Measurements from ENCODE around the gene FAM200C. TPM values are rescaled to one million over a fixed set of nuclear protein-coding genes. Genes with fewer than 3 reads are reported as not detected.

FAM200C gene
- total and polyA plus RNA-seq, 9 donors: 9.0 to 14.5 (median 9.8) TPM

DNA sequence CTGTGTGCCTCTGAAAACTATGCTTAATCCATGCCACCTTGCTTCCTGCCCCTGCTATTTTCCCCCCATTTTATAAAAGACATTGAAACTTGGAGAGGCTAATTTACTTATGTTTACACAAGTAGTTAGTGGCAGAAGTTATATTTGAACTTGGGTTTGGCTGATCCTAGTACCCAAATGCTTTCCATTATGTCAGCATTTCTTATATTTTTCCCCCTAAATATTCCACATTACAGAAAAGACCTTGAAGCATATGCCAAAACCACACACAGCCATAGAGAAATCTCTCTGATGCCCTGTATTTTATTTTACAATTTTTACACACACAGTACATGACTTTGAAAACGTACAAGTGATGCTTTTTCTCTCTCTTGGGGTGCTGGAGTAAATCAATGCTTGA is 40.6 kb downstream of the FAM200C start:
- Histone ChIP-seq H3K27me3 (ENCODE audit: control insufficient read depth, insufficient read depth, low read length) (no peaks in the 10 kb centered on the region), H3K36me3 (ENCODE audit: control insufficient read depth, insufficient read depth, low read length) (peaks cover 10% of the 10 kb centered on the region), H3K4me3 (ENCODE audit: low read length) (no peak overlapping the region), H3K9me3 (replicated peaks; ENCODE audit: control insufficient read depth, low read depth, low read length) (no peaks in the 10 kb centered on the region), H3K4me1 (ENCODE audit: control insufficient read depth, insufficient read depth, low read length) (peaks cover 84% of the 10 kb centered on the region), H3K27ac (ENCODE audit: low read length) (peak overlapping the region; percentile 95)
- no CpG with 5 or more reads among the region's 1 CpG for WGBS (ENCODE audit: insufficient coverage)
- DNase-seq: peak; percentile 67

- Histone ChIP-seq H3K9me3 (replicated peaks; ENCODE audit: control insufficient read depth, low read depth, low read length) (no peaks in the 10 kb centered on the region), H3K36me3 (ENCODE audit: control insufficient read depth, insufficient read depth, low read length) (peaks cover 23% of the 10 kb centered on the region), H3K27ac (ENCODE audit: low read length) (peak overlapping the region; percentile 95), H3K27me3 (ENCODE audit: control insufficient read depth, insufficient read depth, low read length) (no peaks in the 10 kb centered on the region), H3K4me3 (ENCODE audit: low read length) (peak overlapping the region; percentile 17), H3K4me1 (ENCODE audit: control insufficient read depth, insufficient read depth, low read length) (peaks cover 79% of the 10 kb centered on the region)
- DNase-seq: peak; percentile 98
- WGBS (ENCODE audit: insufficient coverage): 10% methylated on average over 4 of the region's 7 CpGs
Observed at GRCh38 chr5:160357861-160358411, 41.9 kb downstream of the FAM200C start.

GRCh38 chr5:160357394-160357793 is 42.5 kb downstream of the FAM200C start:
- Histone ChIP-seq H3K4me1 (ENCODE audit: control insufficient read depth, insufficient read depth, low read length) (peaks cover 73% of the 10 kb centered on the region), H3K9me3 (replicated peaks; ENCODE audit: control insufficient read depth, low read depth, low read length) (no peaks in the 10 kb centered on the region), H3K27ac (ENCODE audit: low read length) (peak overlapping the region; percentile 95), H3K4me3 (ENCODE audit: low read length) (peak overlapping the region; percentile 17), H3K27me3 (ENCODE audit: control insufficient read depth, insufficient read depth, low read length) (no peaks in the 10 kb centered on the region), H3K36me3 (ENCODE audit: control insufficient read depth, insufficient read depth, low read length) (peaks cover 28% of the 10 kb centered on the region)
- peak; percentile 81 for DNase-seq
- 7% methylated on average over 5 of the region's 7 CpGs for WGBS (ENCODE audit: insufficient coverage)

- Histone ChIP-seq H3K27me3 (ENCODE audit: control insufficient read depth, insufficient read depth, low read length) (no peaks in the 10 kb centered on the region), H3K4me1 (ENCODE audit: control insufficient read depth, insufficient read depth, low read length) (peaks cover 67% of the 10 kb centered on the region), H3K9me3 (replicated peaks; ENCODE audit: control insufficient read depth, low read depth, low read length) (no peaks in the 10 kb centered on the region), H3K4me3 (ENCODE audit: low read length) (no peak overlapping the region), H3K27ac (ENCODE audit: low read length) (peak overlapping the region; percentile 95), H3K36me3 (ENCODE audit: control insufficient read depth, insufficient read depth, low read length) (peaks cover 31% of the 10 kb centered on the region)
- 23% methylated on average over 3 of the region's 7 CpGs for WGBS (ENCODE audit: insufficient coverage)
- DNase-seq: peak; percentile 87
Observed at GRCh38 chr5:160356550-160357347, 43.1 kb downstream of the FAM200C start.

- H3K4me1 ChIP-seq (ENCODE audit: control insufficient read depth, insufficient read depth, low read length): peaks cover 49% of the 10 kb centered on the region
- WGBS (ENCODE audit: insufficient coverage): 92% methylated on average over 12 of the region's 14 CpGs
- DNase-seq: no peak
- H3K36me3 ChIP-seq (ENCODE audit: control insufficient read depth, insufficient read depth, low read length): peaks cover 40% of the 10 kb centered on the region
- H3K27ac ChIP-seq (ENCODE audit: low read length): no peak overlapping the region
- no peaks in the 10 kb centered on the region for H3K9me3 ChIP-seq (replicated peaks; ENCODE audit: control insufficient read depth, low read depth, low read length)
- H3K27me3 ChIP-seq (ENCODE audit: control insufficient read depth, insufficient read depth, low read length): no peaks in the 10 kb centered on the region
- no peak overlapping the region for H3K4me3 ChIP-seq (ENCODE audit: low read length)
Observed at GRCh38 chr5:160354666-160355065, 45.2 kb downstream of the FAM200C start.

DNA sequence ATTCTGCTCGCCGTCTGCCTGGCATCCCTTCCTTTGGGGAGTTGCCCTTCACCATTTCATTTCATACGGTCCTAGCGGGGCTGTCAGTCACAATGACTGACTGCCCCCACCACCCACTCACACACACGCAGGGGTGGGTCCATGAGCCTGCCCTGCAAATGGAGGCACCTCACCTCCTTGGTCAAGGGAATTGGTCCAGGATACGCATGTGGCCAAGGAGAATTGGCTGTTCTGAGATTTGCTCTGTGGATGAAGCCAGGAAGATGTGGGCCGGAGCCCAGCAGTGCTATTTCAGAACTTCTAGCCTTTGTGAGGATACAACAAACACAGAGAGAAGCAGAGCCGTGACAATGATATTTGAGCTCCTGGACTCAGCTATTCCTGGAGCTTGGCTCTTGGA is 46.5 kb downstream of the FAM200C start:
- H3K27ac ChIP-seq (ENCODE audit: low read length): peak overlapping the region; percentile 40

DNA sequence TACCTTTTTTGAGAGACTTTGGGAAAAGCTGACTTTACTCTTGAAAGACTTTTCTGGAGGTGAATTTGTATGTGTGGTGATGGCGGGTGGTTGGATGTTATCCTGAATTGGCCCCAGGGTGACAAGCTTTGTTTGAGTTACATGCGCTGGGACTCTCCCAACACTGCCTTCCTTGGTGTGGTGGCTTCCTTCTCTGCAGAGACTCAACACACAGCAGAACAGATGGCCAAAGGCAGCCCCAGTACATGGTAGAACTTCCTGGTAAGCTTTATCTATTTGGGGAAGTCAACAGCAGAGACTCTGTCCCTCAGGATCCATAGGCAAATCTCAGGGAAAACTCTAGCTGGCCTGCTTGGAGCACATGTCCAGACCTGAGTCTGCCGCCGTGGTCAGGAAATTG is 47.5 kb downstream of the FAM200C start:
- WGBS (ENCODE audit: insufficient coverage): 100% methylated on average over 2 of the region's 4 CpGs
- Histone ChIP-seq H3K36me3 (ENCODE audit: control insufficient read depth, insufficient read depth, low read length) (peaks cover 56% of the 10 kb centered on the region), H3K4me1 (ENCODE audit: control insufficient read depth, insufficient read depth, low read length) (peaks cover 35% of the 10 kb centered on the region), H3K27ac (ENCODE audit: low read length) (no peak overlapping the region), H3K9me3 (replicated peaks; ENCODE audit: control insufficient read depth, low read depth, low read length) (no peaks in the 10 kb centered on the region), H3K4me3 (ENCODE audit: low read length) (no peak overlapping the region), H3K27me3 (ENCODE audit: control insufficient read depth, insufficient read depth, low read length) (no peaks in the 10 kb centered on the region)
- no peak for DNase-seq

More for the DNA sequence above, 46.5 kb downstream of the FAM200C start:
- peaks cover 38% of the 10 kb centered on the region for H3K4me1 ChIP-seq (ENCODE audit: control insufficient read depth, insufficient read depth, low read length)
- peak; percentile 86 for DNase-seq
- no peaks in the 10 kb centered on the region for H3K9me3 ChIP-seq (replicated peaks; ENCODE audit: control insufficient read depth, low read depth, low read length)
- WGBS (ENCODE audit: insufficient coverage): 47% methylated on average over 4 of the region's 8 CpGs
- no peak overlapping the region for H3K4me3 ChIP-seq (ENCODE audit: low read length)
- peaks cover 50% of the 10 kb centered on the region for H3K36me3 ChIP-seq (ENCODE audit: control insufficient read depth, insufficient read depth, low read length)
- H3K27me3 ChIP-seq (ENCODE audit: control insufficient read depth, insufficient read depth, low read length): no peaks in the 10 kb centered on the region

DNA sequence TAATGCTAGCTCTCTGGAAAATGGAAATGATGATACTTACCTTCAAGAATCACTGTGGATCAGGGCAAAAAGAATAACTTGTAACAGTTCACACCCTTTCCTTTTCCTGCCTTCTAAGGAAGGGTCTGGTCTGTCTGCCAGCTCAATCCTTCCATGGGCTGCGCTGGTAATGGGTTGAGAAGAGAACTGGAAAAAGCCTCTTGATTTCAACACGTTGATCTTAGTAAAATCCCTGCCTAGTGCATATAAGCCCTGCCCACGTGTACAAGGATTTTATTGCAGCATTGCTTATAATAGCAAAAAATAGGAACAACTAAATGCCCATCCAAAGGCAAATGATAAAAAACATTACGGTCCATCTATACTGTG is 49.9 kb downstream of the FAM200C start:
- H3K27me3 ChIP-seq (ENCODE audit: control insufficient read depth, insufficient read depth, low read length): no peaks in the 10 kb centered on the region
- peaks cover 27% of the 10 kb centered on the region for H3K4me1 ChIP-seq (ENCODE audit: control insufficient read depth, insufficient read depth, low read length)
- WGBS (ENCODE audit: insufficient coverage): no CpG with 5 or more reads among the region's 4 CpGs
- no peak overlapping the region for H3K27ac ChIP-seq (ENCODE audit: low read length)
- H3K36me3 ChIP-seq (ENCODE audit: control insufficient read depth, insufficient read depth, low read length): peaks cover 54% of the 10 kb centered on the region
- H3K4me3 ChIP-seq (ENCODE audit: low read length): no peak overlapping the region
- DNase-seq: no peak
- H3K9me3 ChIP-seq (replicated peaks; ENCODE audit: control insufficient read depth, low read depth, low read length): no peaks in the 10 kb centered on the region

GRCh38 chr5:160349249-160349934 is 50.5 kb downstream of the FAM200C start:
- Histone ChIP-seq H3K36me3 (ENCODE audit: control insufficient read depth, insufficient read depth, low read length) (peaks cover 49% of the 10 kb centered on the region), H3K9me3 (replicated peaks; ENCODE audit: control insufficient read depth, low read depth, low read length) (no peaks in the 10 kb centered on the region), H3K4me1 (ENCODE audit: control insufficient read depth, insufficient read depth, low read length) (peaks cover 26% of the 10 kb centered on the region), H3K27me3 (ENCODE audit: control insufficient read depth, insufficient read depth, low read length) (no peaks in the 10 kb centered on the region), H3K4me3 (ENCODE audit: low read length) (no peak overlapping the region), H3K27ac (ENCODE audit: low read length) (no peak overlapping the region)
- no peak for DNase-seq
- 96% methylated on average over 27 of the region's 27 CpGs for WGBS (ENCODE audit: insufficient coverage)

DNA sequence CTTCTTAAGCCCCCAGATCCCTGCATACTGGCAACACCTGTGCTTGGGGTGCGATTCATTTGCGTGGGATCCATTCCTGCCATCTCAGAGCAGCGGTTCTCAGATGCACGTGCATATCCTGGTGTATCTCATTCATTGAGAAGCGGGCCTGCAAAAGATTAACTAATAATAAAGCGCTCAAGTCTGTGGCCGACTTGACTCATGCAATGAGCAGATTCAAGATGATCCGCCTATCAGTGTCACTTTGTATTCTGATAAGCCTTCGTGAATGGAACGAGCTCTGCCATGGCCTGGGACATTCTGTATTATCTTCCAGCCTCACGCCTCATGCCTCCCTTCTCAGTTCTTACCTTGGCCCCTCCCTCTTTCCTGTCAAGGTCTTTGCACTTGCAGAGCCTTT is 51.8 kb downstream of the FAM200C start:
- H3K4me3 ChIP-seq (ENCODE audit: low read length): no peak overlapping the region
- 81% methylated on average over 11 of the region's 11 CpGs for WGBS (ENCODE audit: insufficient coverage)
- H3K36me3 ChIP-seq (ENCODE audit: control insufficient read depth, insufficient read depth, low read length): peaks cover 39% of the 10 kb centered on the region

More for the DNA sequence above, 51.8 kb downstream of the FAM200C start:
- H3K27me3 ChIP-seq (ENCODE audit: control insufficient read depth, insufficient read depth, low read length): no peaks in the 10 kb centered on the region
- peaks cover 20% of the 10 kb centered on the region for H3K4me1 ChIP-seq (ENCODE audit: control insufficient read depth, insufficient read depth, low read length)
- no peak overlapping the region for H3K27ac ChIP-seq (ENCODE audit: low read length)
- H3K9me3 ChIP-seq (replicated peaks; ENCODE audit: control insufficient read depth, low read depth, low read length): no peaks in the 10 kb centered on the region
- DNase-seq: no peak

All from muscle of leg (tissue), 11 donors.